ENCODE data around the gene ATF7. TPM values are rescaled to one million over a fixed set of nuclear protein-coding genes. Genes with fewer than 3 reads are reported as not detected.
A peak's percentile ranks its signal among the peaks of the same experiment; 100 is the strongest.

ATF7 gene
- total and polyA plus RNA-seq, 2 of the 4 experiments (the other 2 are of a cell fraction), result 7.0 to 16.3 TPM

DNA sequence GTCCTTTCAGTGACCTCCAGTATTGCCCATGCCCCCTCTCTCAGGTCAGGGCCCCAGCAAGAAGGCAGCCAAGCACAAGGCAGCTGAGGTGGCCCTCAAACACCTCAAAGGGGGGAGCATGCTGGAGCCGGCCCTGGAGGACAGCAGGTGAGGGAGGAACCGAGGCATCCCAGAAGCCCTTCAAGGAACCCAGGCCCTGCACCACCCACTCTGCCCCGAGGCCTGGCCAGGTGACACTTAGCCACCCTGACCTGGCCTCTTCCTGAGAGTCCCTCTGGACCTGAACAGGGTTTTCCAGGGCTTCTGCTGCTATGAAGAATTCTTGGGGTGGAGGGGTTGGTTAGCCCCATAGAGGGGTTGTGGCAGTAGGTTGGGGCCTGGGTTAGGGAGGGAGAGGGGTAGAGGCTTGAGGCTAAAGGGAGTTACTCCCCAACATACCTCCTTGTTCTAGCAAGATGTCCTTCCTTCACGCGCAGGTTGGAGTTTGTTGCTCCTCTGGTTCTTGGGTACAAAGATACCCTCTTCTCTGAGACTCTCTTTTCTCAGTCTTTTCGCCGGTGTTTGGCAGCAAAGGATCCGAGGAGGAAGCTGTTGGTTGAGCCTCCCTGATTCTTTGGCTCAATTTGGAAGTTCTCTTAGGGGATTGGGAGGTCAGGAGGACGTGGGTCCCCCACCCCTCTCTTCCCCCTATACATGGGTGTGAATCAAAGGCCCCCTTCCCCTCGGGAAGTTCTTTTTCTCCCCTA lies 123.0 kb downstream of the ATF7 start (continued):
- TF ChIP-seq SMC3 (IDR thresholded peaks at IDR 0.05; ENCODE audit: low read depth, low read length), result no peak

DNA sequence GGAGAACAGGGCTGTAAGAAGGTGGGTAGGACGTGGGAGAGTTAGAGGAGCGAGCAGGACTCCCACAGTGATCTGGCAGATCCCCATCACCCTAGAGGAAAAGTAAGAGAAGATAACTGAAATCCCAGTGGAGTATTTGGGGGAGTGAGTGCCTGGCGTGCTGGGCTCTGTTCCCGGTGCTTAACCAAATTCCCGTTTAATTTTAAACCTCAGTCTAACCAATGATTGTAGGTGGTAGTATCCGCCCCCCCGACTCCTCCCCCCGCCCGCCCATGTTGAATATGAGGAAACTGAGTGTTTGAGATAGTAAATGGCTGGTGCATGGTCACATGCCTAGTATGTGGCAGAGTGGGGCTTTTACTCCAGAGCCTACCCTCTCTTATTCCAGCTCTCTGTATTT lies 123.9 kb downstream of the ATF7 start:
- Histone ChIP-seq H4K20me1 (ENCODE audit: insufficient read depth, low read length) (peaks cover 3% of the 10 kb centered on the region), H4K8ac (ENCODE audit: low read depth in 2 of 2, low read length in 2 of 2) (peak overlapping the region; percentile 97 to 100; a peak in 2 of 4 replicates), H2BK5ac (ENCODE audit: low read depth, low read length, poor library complexity, severe bottlenecking) (no peak overlapping the region), H3K4me1 (ENCODE audit: control insufficient read depth, insufficient read depth, low read length) (peaks cover 10% of the 10 kb centered on the region), H3K9me1 (ENCODE audit: insufficient read depth, low read length) (peaks cover 23% of the 10 kb centered on the region), H3K4ac (ENCODE audit: low read depth, low read length) (peak overlapping the region; percentile 98), H3K14ac (replicated peaks; ENCODE audit: low read depth, low read length) (0 out of 2 replicates have a peak overlapping the region, but pooled peaks have one; percentile 93), H3K36me3 (ENCODE audit: control insufficient read depth, insufficient read depth, low read length) (peaks cover 29% of the 10 kb centered on the region), H3K18ac (ENCODE audit: low read depth, low read length) (no peak overlapping the region), H3K79me1 (ENCODE audit: low read depth in 1 of 2, low read length in 2 of 2) (peaks cover 22 to 68% of the 10 kb centered on the region in 2 experiments; a peak in 3 of 4 replicates), H3K23ac (ENCODE audit: low read depth, low read length) (peak overlapping the region; percentile 70; the same call in 1 of the 2 replicates), H2AK5ac (ENCODE audit: low read depth, low read length) (0 out of 2 replicates have a peak overlapping the region, but pooled peaks have one; percentile 93), H4K91ac (ENCODE audit: insufficient read depth, low read depth, low read length) (peak overlapping the region; percentile 98; the same call in 1 of the 2 replicates), H3K27ac (ENCODE audit: insufficient read depth, low read length) (peak overlapping the region; percentile 96; the same call in 1 of the 2 replicates), H4K5ac (ENCODE audit: low read depth, low read length) (no peak overlapping the region; the same call in 1 of the 2 replicates), H3K9ac (ENCODE audit: low read depth, low read length) (peak overlapping the region; percentile 89), H3K4me3 (ENCODE audit: insufficient read depth, low read depth, low read length) (no peak overlapping the region), H2AK9ac (replicated peaks; ENCODE audit: low read depth, low read length, poor library complexity) (peak overlapping the region; percentile 92), H3K27me3 (ENCODE audit: control insufficient read depth, insufficient read depth, low read length) (no peaks in the 10 kb centered on the region), H3K56ac (ENCODE audit: extremely low read depth, insufficient read depth, low read length) (no peak overlapping the region), H2BK20ac (ENCODE audit: low read depth, low read length) (no peak overlapping the region), H2BK15ac (ENCODE audit: low read depth, low read length) (0 out of 3 replicates have a peak overlapping the region, but pooled peaks have one; percentile 17), H3K9me3 (ENCODE audit: control insufficient read depth, insufficient read depth, low read length) (no peaks in the 10 kb centered on the region), H2AFZ (replicated peaks; ENCODE audit: low read length, poor library complexity) (no peak overlapping the region), H3K4me2 (ENCODE audit: low read depth, low read length) (peak overlapping the region; percentile 90; the same call in 1 of the 2 replicates), H2BK120ac (ENCODE audit: low read depth, low read length) (no peak overlapping the region)
- dilution Hi-C loops (cut with HindIII; ENCODE audit: low sequenced_read_pairs, unreplicated experiment) (no loop called here), intact Hi-C loops (cut with micrococcal nuclease) (loop anchor here (5.0 kb wide), 1 partner anchor 50 kb away; the partner anchor contains the start of gene PCBP2), in situ Hi-C loops (cut with MboI; ENCODE audit: low sequenced_read_pairs) (loop anchor here (10.0 kb wide), 1 partner anchor 178 kb away; the partner anchor contains the start of gene AAAS)
- WGBS, 2 experiments (ENCODE audit: extremely low coverage in 2 of 2, insufficient read length in 1 of 2), result no CpG with 5 or more reads among the region's 9 CpGs
- DNase-seq (no peak), ATAC-seq (ENCODE audit: low read depth) (no peak)
- CTCF ChIA-PET, result no interaction called here
- TF ChIP-seq MAFK (IDR thresholded peaks at IDR 0.05; ENCODE audit: low read depth, low read length) (no peak), BHLHE40 (IDR thresholded peaks at IDR 0.05; ENCODE audit: low read depth, low read length) (no peak), CHD1 (IDR thresholded peaks at IDR 0.05; ENCODE audit: low read depth, low read length) (no peak), FOS (IDR thresholded peaks at IDR 0.05; ENCODE audit: low read depth, low read length) (no peak), SMC3 (IDR thresholded peaks at IDR 0.05; ENCODE audit: low read depth, low read length) (no peak), CEBPB (IDR thresholded peaks at IDR 0.05; ENCODE audit: low read depth, low read length) (no peak), RAD21 (IDR thresholded peaks at IDR 0.05; ENCODE audit: low read length) (no peak), MAZ (IDR thresholded peaks at IDR 0.05; ENCODE audit: borderline replicate concordance, low read depth, low read length) (no peak), RFX5 (IDR thresholded peaks at IDR 0.05; ENCODE audit: low read depth, low read length) (no peak), POLR2A (IDR thresholded peaks at IDR 0.05; ENCODE audit: low read depth, low read length) (no peak), RCOR1 (IDR thresholded peaks at IDR 0.05; ENCODE audit: insufficient replicate concordance, low read length) (no peak)
- TF ChIP-seq, protein P1, sequence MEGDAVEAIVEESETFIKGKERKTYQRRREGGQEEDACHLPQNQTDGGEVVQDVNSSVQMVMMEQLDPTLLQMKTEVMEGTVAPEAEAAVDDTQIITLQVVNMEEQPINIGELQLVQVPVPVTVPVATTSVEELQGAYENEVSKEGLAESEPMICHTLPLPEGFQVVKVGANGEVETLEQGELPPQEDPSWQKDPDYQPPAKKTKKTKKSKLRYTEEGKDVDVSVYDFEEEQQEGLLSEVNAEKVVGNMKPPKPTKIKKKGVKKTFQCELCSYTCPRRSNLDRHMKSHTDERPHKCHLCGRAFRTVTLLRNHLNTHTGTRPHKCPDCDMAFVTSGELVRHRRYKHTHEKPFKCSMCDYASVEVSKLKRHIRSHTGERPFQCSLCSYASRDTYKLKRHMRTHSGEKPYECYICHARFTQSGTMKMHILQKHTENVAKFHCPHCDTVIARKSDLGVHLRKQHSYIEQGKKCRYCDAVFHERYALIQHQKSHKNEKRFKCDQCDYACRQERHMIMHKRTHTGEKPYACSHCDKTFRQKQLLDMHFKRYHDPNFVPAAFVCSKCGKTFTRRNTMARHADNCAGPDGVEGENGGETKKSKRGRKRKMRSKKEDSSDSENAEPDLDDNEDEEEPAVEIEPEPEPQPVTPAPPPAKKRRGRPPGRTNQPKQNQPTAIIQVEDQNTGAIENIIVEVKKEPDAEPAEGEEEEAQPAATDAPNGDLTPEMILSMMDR (conservative IDR thresholded peaks at IDR 0.05; ENCODE audit: low read depth, low read length), result no peak
- TF ChIP-seq, protein P2, sequence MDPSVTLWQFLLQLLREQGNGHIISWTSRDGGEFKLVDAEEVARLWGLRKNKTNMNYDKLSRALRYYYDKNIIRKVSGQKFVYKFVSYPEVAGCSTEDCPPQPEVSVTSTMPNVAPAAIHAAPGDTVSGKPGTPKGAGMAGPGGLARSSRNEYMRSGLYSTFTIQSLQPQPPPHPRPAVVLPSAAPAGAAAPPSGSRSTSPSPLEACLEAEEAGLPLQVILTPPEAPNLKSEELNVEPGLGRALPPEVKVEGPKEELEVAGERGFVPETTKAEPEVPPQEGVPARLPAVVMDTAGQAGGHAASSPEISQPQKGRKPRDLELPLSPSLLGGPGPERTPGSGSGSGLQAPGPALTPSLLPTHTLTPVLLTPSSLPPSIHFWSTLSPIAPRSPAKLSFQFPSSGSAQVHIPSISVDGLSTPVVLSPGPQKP (IDR thresholded peaks at IDR 0.05; ENCODE audit: borderline replicate concordance, low read depth, low read length), result no peak
- BruUV-seq (replicated peaks), result no TSS peak
- POLR2A ChIA-PET (ENCODE audit: unreplicated experiment), result no interaction called here

All from IMR-90 (cell line).